ENCODE results near the gene FSCN2. TPM values are rescaled to one million over a fixed set of nuclear protein-coding genes. Genes with fewer than 3 reads are reported as not detected.

Gene FSCN2
- total and polyA plus RNA-seq, 2 donors (not counting 1 experiment from before 2014, with no cell fraction given), result 0.35 to 2.0 TPM

- TF ChIP-seq CTCF (conservative IDR thresholded peaks at IDR 0.05 in 1 of 2, IDR thresholded peaks at IDR 0.05 in 1 of 2; ENCODE audit: low read depth in 1 of 2, low read length in 2 of 2) (no peak), EZH2 (IDR thresholded peaks at IDR 0.05; ENCODE audit: low read length, missing control alignments) (no peak)
- H3K9me3 ChIP-seq (ENCODE audit: control insufficient read depth, insufficient read depth, low read depth, low read length), result no peaks in the 10 kb centered on the region
- H3K27ac ChIP-seq (ENCODE audit: insufficient read depth, low read length), result peak overlapping the region; percentile 91
- H3K4me1 ChIP-seq (ENCODE audit: control insufficient read depth, extremely low read depth, insufficient read depth, low read length), result peaks cover 15% of the 10 kb centered on the region
- DNase-seq (ENCODE audit: low read depth in 2 of 2), result peak; percentile 72 to 77
- H2AFZ ChIP-seq (ENCODE audit: low read length), result no peak overlapping the region
- H3K9ac ChIP-seq (ENCODE audit: insufficient read depth, low read length), result peak overlapping the region; percentile 70
- peak overlapping the region; percentile 53 for H3K4me2 ChIP-seq (ENCODE audit: extremely low read depth, insufficient read depth, low read length)
- peak overlapping the region; percentile 40 to 82 (median 54) for H3K4me3 ChIP-seq (replicated peaks in 1 of 4; ENCODE audit: control extremely low read depth in 1 of 4, insufficient read depth in 1 of 4, low read depth in 3 of 4, low read length in 4 of 4)
- peaks cover 65% of the 10 kb centered on the region for H3K79me2 ChIP-seq (ENCODE audit: control insufficient read depth, insufficient read depth, low read length)
- H3K27me3 ChIP-seq (ENCODE audit: control insufficient read depth, insufficient read depth, low read length), result no peaks in the 10 kb centered on the region
- peaks cover 28% of the 10 kb centered on the region for H3K36me3 ChIP-seq (ENCODE audit: control insufficient read depth, insufficient read depth, low read length)
- peaks cover 3% of the 10 kb centered on the region for H4K20me1 ChIP-seq (ENCODE audit: control insufficient read depth, extremely low read depth, insufficient read depth, low read length)
Measured at GRCh38 chr17:81513753-81514488, 14.3 kb upstream of the FSCN2 start.

- H3K9me3 ChIP-seq (ENCODE audit: control insufficient read depth, insufficient read depth, low read depth, low read length), result no peaks in the 10 kb centered on the region
- TF ChIP-seq EZH2 (IDR thresholded peaks at IDR 0.05; ENCODE audit: low read length, missing control alignments), result no peak
- H3K27me3 ChIP-seq (ENCODE audit: control insufficient read depth, insufficient read depth, low read length), result no peaks in the 10 kb centered on the region
- H3K4me3 ChIP-seq (replicated peaks in 1 of 4; ENCODE audit: control extremely low read depth in 1 of 4, insufficient read depth in 1 of 4, low read depth in 3 of 4, low read length in 4 of 4), result peak overlapping the region; percentile 40 to 82 (median 54)
- H4K20me1 ChIP-seq (ENCODE audit: control insufficient read depth, extremely low read depth, insufficient read depth, low read length), result peaks cover 3% of the 10 kb centered on the region
- peak overlapping the region; percentile 53 for H3K4me2 ChIP-seq (ENCODE audit: extremely low read depth, insufficient read depth, low read length)
- H3K79me2 ChIP-seq (ENCODE audit: control insufficient read depth, insufficient read depth, low read length), result peaks cover 60% of the 10 kb centered on the region
- no peak for DNase-seq (ENCODE audit: low read depth in 2 of 2)
- peak overlapping the region; percentile 91 for H3K27ac ChIP-seq (ENCODE audit: insufficient read depth, low read length)
- H3K9ac ChIP-seq (ENCODE audit: insufficient read depth, low read length), result peak overlapping the region; percentile 70
- H2AFZ ChIP-seq (ENCODE audit: low read length), result no peak overlapping the region
- H3K4me1 ChIP-seq (ENCODE audit: control insufficient read depth, extremely low read depth, insufficient read depth, low read length), result peaks cover 18% of the 10 kb centered on the region
- peaks cover 23% of the 10 kb centered on the region for H3K36me3 ChIP-seq (ENCODE audit: control insufficient read depth, insufficient read depth, low read length)
Measured at GRCh38 chr17:81514489-81514738, 13.8 kb upstream of the FSCN2 start.

GRCh38 chr17:81514739-81515529, 13.2 kb upstream of the FSCN2 start:
- Histone ChIP-seq H3K79me2 (ENCODE audit: control insufficient read depth, insufficient read depth, low read length) (peaks cover 55% of the 10 kb centered on the region), H3K36me3 (ENCODE audit: control insufficient read depth, insufficient read depth, low read length) (peaks cover 20% of the 10 kb centered on the region), H4K20me1 (ENCODE audit: control insufficient read depth, extremely low read depth, insufficient read depth, low read length) (peaks cover 3% of the 10 kb centered on the region), H3K4me1 (ENCODE audit: control insufficient read depth, extremely low read depth, insufficient read depth, low read length) (peaks cover 18% of the 10 kb centered on the region), H3K4me2 (ENCODE audit: extremely low read depth, insufficient read depth, low read length) (peak overlapping the region; percentile 91), H3K9ac (ENCODE audit: insufficient read depth, low read length) (peak overlapping the region; percentile 80), H3K27me3 (ENCODE audit: control insufficient read depth, insufficient read depth, low read length) (no peaks in the 10 kb centered on the region), H3K27ac (ENCODE audit: insufficient read depth, low read length) (peak overlapping the region; percentile 87), H2AFZ (ENCODE audit: low read length) (no peak overlapping the region), H3K9me3 (ENCODE audit: control insufficient read depth, insufficient read depth, low read depth, low read length) (no peaks in the 10 kb centered on the region), H3K4me3 (replicated peaks in 1 of 4; ENCODE audit: control extremely low read depth in 1 of 4, insufficient read depth in 1 of 4, low read depth in 3 of 4, low read length in 4 of 4) (peak overlapping the region; percentile 57 to 82 (median 68))
- DNase-seq (ENCODE audit: low read depth in 2 of 2), result peak; percentile 85 to 86
- no peak for TF ChIP-seq CTCF (conservative IDR thresholded peaks at IDR 0.05 in 1 of 2, IDR thresholded peaks at IDR 0.05 in 1 of 2; ENCODE audit: low read depth in 1 of 2, low read length in 2 of 2)
- no peak for TF ChIP-seq EZH2 (IDR thresholded peaks at IDR 0.05; ENCODE audit: low read length, missing control alignments)

Data from fibroblast of lung (primary cell).